ENCODE measurements around the gene CYRIA. TPM values are rescaled to one million over a fixed set of nuclear protein-coding genes. Genes with fewer than 3 reads are reported as not detected.

Gene CYRIA
- total RNA-seq, 1 experiment from 2014 or later: 0.35 TPM

- BruUV-seq (replicated peaks): no TSS peak
- no peaks in the 10 kb centered on the region for H3K36me3 Mint-ChIP-seq (ENCODE audit: insufficient read depth, unreplicated experiment)
- peaks cover 15% of the 10 kb centered on the region for H3K27me3 Mint-ChIP-seq (ENCODE audit: insufficient read depth, unreplicated experiment)
- TF ChIP-seq, protein P1, sequence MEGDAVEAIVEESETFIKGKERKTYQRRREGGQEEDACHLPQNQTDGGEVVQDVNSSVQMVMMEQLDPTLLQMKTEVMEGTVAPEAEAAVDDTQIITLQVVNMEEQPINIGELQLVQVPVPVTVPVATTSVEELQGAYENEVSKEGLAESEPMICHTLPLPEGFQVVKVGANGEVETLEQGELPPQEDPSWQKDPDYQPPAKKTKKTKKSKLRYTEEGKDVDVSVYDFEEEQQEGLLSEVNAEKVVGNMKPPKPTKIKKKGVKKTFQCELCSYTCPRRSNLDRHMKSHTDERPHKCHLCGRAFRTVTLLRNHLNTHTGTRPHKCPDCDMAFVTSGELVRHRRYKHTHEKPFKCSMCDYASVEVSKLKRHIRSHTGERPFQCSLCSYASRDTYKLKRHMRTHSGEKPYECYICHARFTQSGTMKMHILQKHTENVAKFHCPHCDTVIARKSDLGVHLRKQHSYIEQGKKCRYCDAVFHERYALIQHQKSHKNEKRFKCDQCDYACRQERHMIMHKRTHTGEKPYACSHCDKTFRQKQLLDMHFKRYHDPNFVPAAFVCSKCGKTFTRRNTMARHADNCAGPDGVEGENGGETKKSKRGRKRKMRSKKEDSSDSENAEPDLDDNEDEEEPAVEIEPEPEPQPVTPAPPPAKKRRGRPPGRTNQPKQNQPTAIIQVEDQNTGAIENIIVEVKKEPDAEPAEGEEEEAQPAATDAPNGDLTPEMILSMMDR (IDR thresholded peaks at IDR 0.05; ENCODE audit: unreplicated experiment): no peak
- intact Hi-C loops (cut with micrococcal nuclease): no loop called here
- H3K4me1 Mint-ChIP-seq (ENCODE audit: insufficient read depth, unreplicated experiment): no peaks in the 10 kb centered on the region
- H3K27ac Mint-ChIP-seq (ENCODE audit: low read depth, unreplicated experiment): no peak overlapping the region
- CTCF ChIA-PET: no interaction called here
- no peak overlapping the region for H3K4me3 Mint-ChIP-seq (ENCODE audit: unreplicated experiment)
- H3K9me3 Mint-ChIP-seq (ENCODE audit: unreplicated experiment): no peaks in the 10 kb centered on the region
- no peak for DNase-seq (ENCODE audit: unreplicated experiment)
- POLR2A ChIA-PET: no interaction called here
Measured at GRCh38 chr2:16707014-16707623, 41.5 kb upstream of the CYRIA start.

DNA sequence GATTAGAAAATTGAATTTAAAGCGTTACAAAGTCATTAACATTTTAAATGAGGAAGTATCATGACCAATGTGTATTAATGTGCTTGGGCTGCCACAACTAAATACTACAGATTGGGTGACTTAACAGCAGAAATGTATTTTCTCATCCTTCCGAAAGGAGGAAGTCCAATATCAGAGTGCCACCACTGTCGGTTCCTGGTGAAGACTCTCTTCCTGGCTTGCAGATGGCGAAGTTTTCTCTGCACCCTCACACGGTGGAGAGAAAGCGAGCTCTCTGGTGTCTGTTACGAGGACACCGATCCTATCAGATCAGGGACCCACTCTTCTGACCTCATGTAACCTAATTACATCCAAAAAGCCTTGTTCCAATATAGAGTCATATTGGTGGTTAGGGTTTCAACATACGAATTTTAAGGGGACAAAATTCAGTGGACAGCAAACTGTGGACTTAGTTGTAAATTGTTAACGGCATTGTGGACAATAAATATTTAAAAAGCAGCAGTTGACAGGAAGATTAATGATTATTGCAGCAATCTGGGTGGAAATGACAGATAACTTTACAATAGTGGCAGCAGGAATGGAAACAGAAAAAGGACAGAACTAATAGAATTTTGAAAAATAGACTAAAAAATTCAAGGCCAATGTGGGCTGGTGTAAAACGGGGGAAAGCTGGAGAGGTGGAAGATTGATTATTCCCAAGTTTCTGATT, 35.1 kb upstream of the CYRIA start:
- Mint-ChIP-seq H3K4me1 (ENCODE audit: insufficient read depth, unreplicated experiment) (no peaks in the 10 kb centered on the region), H3K9me3 (ENCODE audit: unreplicated experiment) (peaks cover 6% of the 10 kb centered on the region), H3K4me3 (ENCODE audit: unreplicated experiment) (no peak overlapping the region), H3K27ac (ENCODE audit: low read depth, unreplicated experiment) (no peak overlapping the region), H3K36me3 (ENCODE audit: insufficient read depth, unreplicated experiment) (no peaks in the 10 kb centered on the region), H3K27me3 (ENCODE audit: insufficient read depth, unreplicated experiment) (peaks cover 9% of the 10 kb centered on the region)
- TF ChIP-seq, protein P1 (IDR thresholded peaks at IDR 0.05; ENCODE audit: unreplicated experiment): no peak
- ChIA-PET POLR2A (no interaction called here), CTCF (interaction anchor here (0.7 kb wide), 1 partner anchor 214 kb away, joined by 3 read pairs; no protein-coding TSS in a partner anchor)
- BruUV-seq (replicated peaks): no TSS peak
- DNase-seq (ENCODE audit: unreplicated experiment): no peak
- intact Hi-C loops (cut with micrococcal nuclease): no loop called here

DNA sequence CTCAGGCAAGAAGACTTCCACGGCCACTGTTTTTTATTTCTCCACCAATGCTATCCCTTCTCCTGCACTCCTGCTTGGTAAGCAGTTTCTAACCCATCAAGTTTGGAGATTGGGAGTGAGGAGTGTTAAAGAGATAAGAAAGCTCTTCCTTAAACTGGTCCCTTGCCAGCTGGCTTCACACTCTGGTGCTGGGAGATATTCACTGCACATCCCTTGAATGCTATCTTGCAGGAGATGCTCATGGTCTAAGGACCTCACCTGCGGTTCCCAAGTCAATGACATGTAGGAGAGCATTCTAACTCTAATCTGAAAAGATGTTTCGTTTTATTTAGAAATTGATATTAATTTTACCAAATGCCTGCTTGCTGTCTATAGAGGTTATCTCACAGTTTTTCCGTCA, 28.2 kb upstream of the CYRIA start:
- no peak overlapping the region for H3K4me3 Mint-ChIP-seq (ENCODE audit: unreplicated experiment)
- TF ChIP-seq, protein P1 (IDR thresholded peaks at IDR 0.05; ENCODE audit: unreplicated experiment): no peak
- no peak for DNase-seq (ENCODE audit: unreplicated experiment)
- ChIA-PET CTCF (no interaction called here), POLR2A (no interaction called here)
- H3K36me3 Mint-ChIP-seq (ENCODE audit: insufficient read depth, unreplicated experiment): no peaks in the 10 kb centered on the region
- intact Hi-C loops (cut with micrococcal nuclease): no loop called here
- H3K27me3 Mint-ChIP-seq (ENCODE audit: insufficient read depth, unreplicated experiment): peaks cover 55% of the 10 kb centered on the region
- no peak overlapping the region for H3K27ac Mint-ChIP-seq (ENCODE audit: low read depth, unreplicated experiment)
- H3K4me1 Mint-ChIP-seq (ENCODE audit: insufficient read depth, unreplicated experiment): no peaks in the 10 kb centered on the region
- H3K9me3 Mint-ChIP-seq (ENCODE audit: unreplicated experiment): peaks cover 6% of the 10 kb centered on the region
- BruUV-seq (replicated peaks): no TSS peak

DNA sequence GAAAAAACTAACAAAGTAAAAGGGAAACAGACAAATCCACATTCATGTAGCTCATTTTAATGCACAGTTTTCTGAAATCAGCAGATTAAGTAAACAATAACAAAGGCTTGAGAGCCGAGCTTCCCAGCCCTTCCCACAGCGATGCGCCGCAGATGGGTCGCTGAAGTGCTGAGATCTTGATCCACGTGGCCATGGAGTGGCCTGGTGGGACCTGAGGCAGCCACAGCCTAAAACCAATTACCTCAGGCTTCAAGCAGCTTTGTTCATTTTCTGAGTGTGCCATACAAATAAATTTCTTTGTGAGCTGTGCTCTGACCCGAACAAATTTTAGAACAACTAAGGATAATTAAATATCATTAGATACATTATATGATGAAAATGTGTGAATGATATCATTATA, 25.6 kb upstream of the CYRIA start:
- Mint-ChIP-seq H3K4me1 (ENCODE audit: insufficient read depth, unreplicated experiment) (no peaks in the 10 kb centered on the region), H3K36me3 (ENCODE audit: insufficient read depth, unreplicated experiment) (no peaks in the 10 kb centered on the region), H3K27ac (ENCODE audit: low read depth, unreplicated experiment) (no peak overlapping the region), H3K9me3 (ENCODE audit: unreplicated experiment) (no peaks in the 10 kb centered on the region), H3K27me3 (ENCODE audit: insufficient read depth, unreplicated experiment) (peaks cover 51% of the 10 kb centered on the region), H3K4me3 (ENCODE audit: unreplicated experiment) (no peak overlapping the region)
- no TSS peak for BruUV-seq (replicated peaks)
- ChIA-PET POLR2A (no interaction called here), CTCF (no interaction called here)
- intact Hi-C loops (cut with micrococcal nuclease): no loop called here
- TF ChIP-seq, protein P1 (IDR thresholded peaks at IDR 0.05; ENCODE audit: unreplicated experiment): no peak
- no peak for DNase-seq (ENCODE audit: unreplicated experiment)
